Measurements from ENCODE around the gene KIF21B.
"Not testable (repeated sequence)": the region's sequence is repeated elsewhere in the genome, so short reads cannot be mapped to it uniquely, and the experiment has no call there.

The KIF21B gene

DNA sequence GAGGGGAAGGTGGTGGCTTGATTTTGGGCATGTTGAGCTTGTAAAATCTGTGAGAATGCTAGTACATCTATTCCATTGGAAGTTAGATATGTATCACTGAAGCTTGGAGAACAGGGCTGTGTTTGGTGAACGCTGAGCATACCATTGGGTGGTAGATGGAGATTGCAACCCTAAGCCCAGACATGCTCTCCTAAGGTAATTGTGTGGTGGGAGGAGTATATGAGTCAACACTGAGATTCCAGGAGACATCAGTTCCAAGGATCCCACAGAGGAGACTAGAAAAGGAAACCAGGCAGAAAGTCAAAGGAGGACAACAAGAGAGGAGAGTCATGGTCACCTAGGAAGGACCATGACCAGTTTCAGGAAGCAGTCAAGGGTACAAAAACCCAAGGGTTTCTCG is 60.4 kb downstream of the KIF21B start:
- no peak overlapping the region for H3K27ac ChIP-seq
- TF ChIP-seq, protein P1, sequence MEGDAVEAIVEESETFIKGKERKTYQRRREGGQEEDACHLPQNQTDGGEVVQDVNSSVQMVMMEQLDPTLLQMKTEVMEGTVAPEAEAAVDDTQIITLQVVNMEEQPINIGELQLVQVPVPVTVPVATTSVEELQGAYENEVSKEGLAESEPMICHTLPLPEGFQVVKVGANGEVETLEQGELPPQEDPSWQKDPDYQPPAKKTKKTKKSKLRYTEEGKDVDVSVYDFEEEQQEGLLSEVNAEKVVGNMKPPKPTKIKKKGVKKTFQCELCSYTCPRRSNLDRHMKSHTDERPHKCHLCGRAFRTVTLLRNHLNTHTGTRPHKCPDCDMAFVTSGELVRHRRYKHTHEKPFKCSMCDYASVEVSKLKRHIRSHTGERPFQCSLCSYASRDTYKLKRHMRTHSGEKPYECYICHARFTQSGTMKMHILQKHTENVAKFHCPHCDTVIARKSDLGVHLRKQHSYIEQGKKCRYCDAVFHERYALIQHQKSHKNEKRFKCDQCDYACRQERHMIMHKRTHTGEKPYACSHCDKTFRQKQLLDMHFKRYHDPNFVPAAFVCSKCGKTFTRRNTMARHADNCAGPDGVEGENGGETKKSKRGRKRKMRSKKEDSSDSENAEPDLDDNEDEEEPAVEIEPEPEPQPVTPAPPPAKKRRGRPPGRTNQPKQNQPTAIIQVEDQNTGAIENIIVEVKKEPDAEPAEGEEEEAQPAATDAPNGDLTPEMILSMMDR (conservative IDR thresholded peaks at IDR 0.05): no peak

DNA sequence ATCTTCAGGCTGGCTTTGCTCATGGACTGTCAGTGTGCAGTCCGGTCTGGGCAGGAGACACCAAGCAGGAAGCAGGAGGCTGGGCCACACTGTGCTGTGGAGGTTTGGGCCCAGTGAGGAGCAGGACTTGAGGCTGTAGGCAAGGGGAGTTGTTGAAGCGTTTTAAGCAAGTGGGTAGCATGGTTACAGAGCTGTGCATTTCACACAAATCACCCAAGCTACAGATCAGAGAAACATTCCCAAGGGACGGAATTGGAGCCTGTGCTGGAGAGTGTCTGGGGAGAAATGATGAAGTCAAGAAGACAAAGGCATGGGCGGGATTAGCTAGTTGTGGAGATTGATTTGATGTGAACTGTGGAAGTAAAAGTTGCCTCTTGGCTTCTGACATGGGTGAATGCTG is 60.9 kb downstream of the KIF21B start:
- no peak overlapping the region for H3K27ac ChIP-seq
- TF ChIP-seq, protein P1 (conservative IDR thresholded peaks at IDR 0.05): no peak

DNA sequence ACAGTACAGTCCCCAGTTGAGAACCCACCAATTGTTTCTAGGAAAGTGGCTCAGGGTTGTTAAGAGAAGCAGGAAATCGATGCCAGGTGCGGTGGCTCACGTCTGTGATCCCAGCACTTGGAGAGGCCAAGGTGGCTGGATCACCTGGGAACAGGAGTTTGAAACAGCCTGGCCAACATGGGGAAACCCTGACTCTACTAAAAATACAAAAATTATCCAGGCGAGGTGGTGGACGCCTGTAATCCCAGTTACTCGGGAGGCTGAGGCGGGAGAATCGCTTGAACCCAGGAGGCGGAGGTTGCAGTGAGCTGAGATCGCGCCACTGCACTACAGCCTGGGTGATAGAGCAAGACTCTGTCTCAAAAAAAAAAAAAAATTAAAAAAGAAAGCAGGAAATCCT is 61.4 kb downstream of the KIF21B start:
- H3K27ac ChIP-seq: not testable (repeated sequence)

DNA sequence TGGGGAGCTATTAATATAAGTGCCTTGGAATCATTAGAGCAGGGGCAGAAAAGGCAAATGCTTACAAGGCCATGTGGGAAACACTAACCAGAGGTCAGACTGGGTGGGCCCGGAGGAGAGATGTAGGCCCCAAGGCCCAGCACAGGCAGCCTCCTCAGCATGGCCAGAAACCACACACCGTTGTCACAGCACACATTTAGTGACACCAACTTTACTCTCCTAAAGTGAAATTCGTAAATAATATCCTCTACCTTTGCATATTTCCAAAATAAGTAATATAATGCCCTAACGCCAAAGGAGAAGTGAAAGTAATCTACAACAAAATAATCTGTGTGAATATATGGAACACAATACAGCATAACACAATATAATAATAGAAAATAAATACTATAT is 62.6 kb downstream of the KIF21B start:
- TF ChIP-seq, protein P1 (conservative IDR thresholded peaks at IDR 0.05): no peak

DNA sequence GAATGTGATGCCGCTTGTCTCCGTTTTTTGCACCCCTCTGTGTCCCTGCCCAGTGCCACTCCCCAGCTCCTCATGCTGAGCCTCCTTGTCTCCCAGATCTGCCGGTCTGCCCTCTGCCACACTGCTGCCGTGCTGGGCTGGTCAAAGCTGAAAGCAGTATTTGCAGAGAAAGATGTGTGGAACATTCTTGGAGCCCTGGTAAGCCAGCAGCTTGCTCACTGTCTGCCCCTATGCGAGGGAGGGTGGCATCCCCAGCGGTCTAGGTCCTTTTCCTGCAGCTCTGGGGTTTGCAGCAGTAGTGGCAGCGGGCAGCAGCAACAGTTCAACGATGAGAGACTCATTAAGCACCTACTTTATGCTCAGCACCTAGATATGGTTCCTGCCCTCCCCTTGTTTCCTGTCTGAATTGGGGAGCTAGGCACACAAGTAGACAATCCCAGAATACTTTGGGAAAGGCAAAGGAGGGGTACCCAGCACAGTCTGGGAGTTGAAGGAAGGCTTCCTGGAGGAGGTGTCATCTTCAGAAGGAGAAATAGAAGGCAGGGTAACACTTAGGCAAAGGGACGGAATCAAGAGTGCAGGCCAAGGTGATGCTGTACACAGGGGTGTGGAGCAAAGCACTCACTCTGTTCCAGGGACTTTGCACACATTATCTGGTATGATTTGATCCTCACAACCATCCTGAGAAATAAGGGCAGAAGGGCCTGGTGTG is 63.1 kb downstream of the KIF21B start:
- H3K27ac ChIP-seq: no peak overlapping the region
- TF ChIP-seq, protein P1 (conservative IDR thresholded peaks at IDR 0.05): no peak

More for the DNA sequence above, 62.6 kb downstream of the KIF21B start:
- H3K27ac ChIP-seq: no peak overlapping the region

DNA sequence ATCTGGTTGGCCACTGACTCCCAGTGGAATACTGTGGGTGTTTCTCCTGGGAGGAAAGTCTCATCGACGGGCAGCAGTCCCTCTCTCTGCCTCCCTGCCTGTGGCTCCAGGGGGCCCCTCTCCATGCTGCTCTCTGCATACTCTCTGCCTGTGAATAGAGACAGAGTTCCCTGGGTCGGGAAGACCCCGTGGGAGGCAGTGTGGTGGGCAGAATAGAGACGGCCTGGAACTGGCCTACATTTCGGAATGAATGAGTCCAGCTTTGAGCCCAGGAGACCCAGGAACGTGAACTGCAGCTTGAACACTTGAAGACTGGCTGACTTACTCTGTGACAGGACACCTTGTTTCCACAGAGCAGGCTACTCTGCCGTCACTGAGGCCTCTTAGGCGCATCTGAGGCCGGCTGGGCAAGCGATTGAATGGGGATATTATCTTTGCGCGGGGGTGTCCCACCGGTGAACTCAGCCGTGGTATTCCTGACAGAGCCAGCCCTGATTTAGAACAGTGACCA is 64.0 kb downstream of the KIF21B start:
- TF ChIP-seq, protein P1 (conservative IDR thresholded peaks at IDR 0.05): no peak
- no peak overlapping the region for H3K27ac ChIP-seq

DNA sequence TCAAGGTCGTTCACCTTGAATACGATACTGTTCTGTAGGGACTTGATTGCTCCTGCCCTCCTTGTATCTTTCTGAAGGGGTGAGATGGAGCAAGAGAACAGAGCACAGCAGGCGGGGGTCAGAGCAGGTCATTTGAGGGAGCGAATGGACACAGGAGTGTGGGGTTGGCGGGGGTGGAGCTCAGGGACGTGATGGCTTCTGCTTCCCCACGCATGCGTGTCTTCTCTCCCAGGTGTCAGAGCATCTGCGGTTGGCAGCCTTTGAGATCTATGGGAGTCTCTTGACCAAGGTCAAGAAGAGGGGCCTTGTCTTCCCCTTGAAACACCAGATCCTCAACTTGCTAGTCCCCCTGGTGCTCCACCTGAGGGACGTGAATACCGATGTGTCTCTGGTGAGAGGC is 64.9 kb downstream of the KIF21B start:
- H3K27ac ChIP-seq: no peak overlapping the region
- TF ChIP-seq, protein P1 (conservative IDR thresholded peaks at IDR 0.05): no peak

DNA sequence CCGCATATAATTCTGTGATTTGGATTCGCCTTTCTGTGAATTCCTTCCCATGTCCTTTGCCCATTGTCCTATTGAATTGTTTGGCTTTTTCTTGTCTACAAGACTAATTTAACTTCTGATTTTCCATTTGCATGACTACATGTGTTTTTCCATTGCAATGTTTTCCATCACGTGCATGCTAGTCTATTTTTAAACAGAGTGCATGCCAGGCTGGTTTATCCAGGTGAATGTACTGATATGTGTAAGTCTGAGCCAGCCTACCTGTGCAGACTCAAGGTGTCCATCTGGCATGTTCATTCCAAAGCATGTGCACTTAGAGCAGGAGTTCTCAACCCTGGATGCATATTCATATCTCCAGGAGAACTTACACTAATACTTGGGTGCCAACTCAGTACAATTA is 69.1 kb downstream of the KIF21B start:
- TF ChIP-seq, protein P1 (conservative IDR thresholded peaks at IDR 0.05): no peak
- H3K27ac ChIP-seq: no peak overlapping the region
